A673 (cell line): ENCODE results near the gene CD79A. TPM values are rescaled to one million over a fixed set of nuclear protein-coding genes. Genes with fewer than 3 reads are reported as not detected.

Experiments used
- BruUV-seq: library from RNA; stranded (reverse); fragments of 400-500 nt; replicated peaks from 2 replicates; lab custom pipeline; 2021; lab: Mats Ljungman, UMichigan
- CTCF ChIA-PET: fragments of 300-600 bp; sonication (Branson Sonifier 250); formaldehyde crosslinking; loops from one replicate; lab custom pipeline; 2022; ENCODE audit warnings: antibody characterized with exemption; lab: Charles Lee
- POLR2A ChIA-PET: fragments of 300-600 bp; sonication (Branson Sonifier 250); formaldehyde crosslinking; loops from one replicate; lab custom pipeline; 2022; ENCODE audit warnings: antibody characterized with exemption; ENCODE audit not compliant: low non-redundant PET; lab: Charles Lee
- DNase-seq: peaks from one replicate; pipeline ENCODE4 v3.0.0-alpha.2; 2015; ENCODE audit warnings: low spot score
- H3K27ac ChIP-seq: fragments of 200-600 bp; sonication (generic); 2 replicates; pipeline ENCODE4 v1.5.1; 2016; ENCODE audit warnings: mixed run types, low read depth, mild to moderate bottlenecking, mixed read lengths, antibody characterized with exemption, low read length; ENCODE audit not compliant: poor library complexity, severe bottlenecking
- H3K27me3 ChIP-seq: fragments of 200-600 bp; sonication (generic); replicated peaks from 2 replicates; pipeline ENCODE4 v1.6.1; 2017; ENCODE audit warnings: mixed run types, low read depth, mild to moderate bottlenecking, mixed read lengths, antibody characterized with exemption, low read length; ENCODE audit not compliant: insufficient read depth, poor library complexity
- H3K36me3 ChIP-seq: fragments of 200-600 bp; sonication (generic); 2 replicates; pipeline ENCODE4 v1.6.1; 2016; ENCODE audit warnings: mixed run types, mild to moderate bottlenecking, mixed read lengths, antibody characterized with exemption, low read length; ENCODE audit not compliant: insufficient read depth, poor library complexity, severe bottlenecking
- H3K4me1 ChIP-seq: fragments of 200-600 bp; sonication (generic); 2 replicates; pipeline ENCODE4 v1.6.1; 2017; ENCODE audit warnings: mixed run types, mild to moderate bottlenecking, mixed read lengths, antibody characterized with exemption, low read length; ENCODE audit not compliant: insufficient read depth, poor library complexity, severe bottlenecking
- H3K4me3 ChIP-seq: fragments of 200-600 bp; sonication (generic); 2 replicates; pipeline ENCODE4 v1.5.1; 2016; ENCODE audit warnings: low read depth, mixed run types, mild to moderate bottlenecking, mixed read lengths, low read length; ENCODE audit not compliant: poor library complexity, severe bottlenecking
- H3K9me3 ChIP-seq: fragments of 200-600 bp; sonication (generic); 2 replicates; pipeline ENCODE4 v1.6.1; 2016; ENCODE audit warnings: mixed run types, low read depth, mild to moderate bottlenecking, mixed read lengths, antibody characterized with exemption, low read length; ENCODE audit not compliant: poor library complexity, severe bottlenecking
- CTCF ChIP-seq: fragments of 300-800, 200-600 bp; sonication (generic); conservative IDR thresholded peaks from 2 replicates; pipeline ENCODE4 v1.5.1; 2017; ENCODE audit warnings: low read depth, mild to moderate bottlenecking, antibody characterized with exemption, low read length, moderate library complexity, mixed read lengths
- EZH2 ChIP-seq: fragments of 200-600 bp; sonication (generic); IDR thresholded peaks from 2 replicates; pipeline ENCODE4 v1.6.1; 2017; ENCODE audit warnings: borderline replicate concordance, low read depth, mild to moderate bottlenecking, mixed read lengths, antibody characterized with exemption, low read length; ENCODE audit not compliant: poor library complexity, severe bottlenecking
- intact Hi-C: fragments of 100-400 bp; cut with micrococcal nuclease; formaldehyde crosslinking; loops from one replicate; pipeline ENCODE4 v1.10.0; 2022; ENCODE audit not compliant: unreplicated experiment
- total RNA-seq: library from RNA; stranded (reverse); gene quantifications from 2 replicates; pipeline ENCODE4 v1.2.3, GENCODE V29; 2021

Gene CD79A
- total RNA-seq, 1 experiment from 2014 or later: 17.8 TPM

- TF ChIP-seq EZH2 (no peak), CTCF (no peak)
- peaks cover 32% of the 10 kb centered on the region for H3K36me3 ChIP-seq
- intact Hi-C loops: no loop called here
- DNase-seq: no peak
- BruUV-seq: no TSS peak
- ChIA-PET CTCF (no interaction called here), POLR2A (no interaction called here)
- no peaks in the 10 kb centered on the region for H3K27me3 ChIP-seq
- H3K9me3 ChIP-seq: no peaks in the 10 kb centered on the region
- no peak overlapping the region for H3K4me3 ChIP-seq
- no peak overlapping the region for H3K27ac ChIP-seq
- peaks cover 32% of the 10 kb centered on the region for H3K4me1 ChIP-seq
Measured at GRCh38 chr19:41889896-41890295, 12.8 kb downstream of the CD79A start.

- peaks cover 22% of the 10 kb centered on the region for H3K4me1 ChIP-seq
- intact Hi-C loops: no loop called here
- no peak overlapping the region for H3K4me3 ChIP-seq
- H3K27me3 ChIP-seq: no peaks in the 10 kb centered on the region
- TF ChIP-seq CTCF: no peak
- TF ChIP-seq EZH2: no peak
- H3K36me3 ChIP-seq: peaks cover 42% of the 10 kb centered on the region
- BruUV-seq: no TSS peak
- no peak overlapping the region for H3K27ac ChIP-seq
- POLR2A ChIA-PET: no interaction called here
- no peaks in the 10 kb centered on the region for H3K9me3 ChIP-seq
- CTCF ChIA-PET: no interaction called here
- DNase-seq: no peak
Measured at GRCh38 chr19:41890936-41891335, 13.9 kb downstream of the CD79A start.

GRCh38 chr19:41892173-41892902 is 15.3 kb downstream of the CD79A start:
- Histone ChIP-seq H3K36me3 (peaks cover 43% of the 10 kb centered on the region), H3K27ac (no peak overlapping the region), H3K9me3 (no peaks in the 10 kb centered on the region), H3K4me3 (no peak overlapping the region), H3K4me1 (peaks cover 8% of the 10 kb centered on the region), H3K27me3 (no peaks in the 10 kb centered on the region)
- DNase-seq: no peak
- ChIA-PET CTCF (interaction anchor here (0.5 kb wide), 2 partner anchors 8 to 61 kb away, joined by 4 to 5 read pairs; no protein-coding TSS in a partner anchor), POLR2A (no interaction called here)
- BruUV-seq: no TSS peak
- intact Hi-C loops: no loop called here
- TF ChIP-seq CTCF (no peak), EZH2 (no peak)
